DMS79 (cell line): ENCODE data around the gene C5.
"Not testable (repeated sequence)": the region's sequence is repeated elsewhere in the genome, so short reads cannot be mapped to it uniquely, and the experiment has no call there.

ENCODE experiments used
- DNase-seq: peaks from one replicate; lab custom pipeline; 2025; lab: John Stamatoyannopoulos, UW

The C5 gene

DNA sequence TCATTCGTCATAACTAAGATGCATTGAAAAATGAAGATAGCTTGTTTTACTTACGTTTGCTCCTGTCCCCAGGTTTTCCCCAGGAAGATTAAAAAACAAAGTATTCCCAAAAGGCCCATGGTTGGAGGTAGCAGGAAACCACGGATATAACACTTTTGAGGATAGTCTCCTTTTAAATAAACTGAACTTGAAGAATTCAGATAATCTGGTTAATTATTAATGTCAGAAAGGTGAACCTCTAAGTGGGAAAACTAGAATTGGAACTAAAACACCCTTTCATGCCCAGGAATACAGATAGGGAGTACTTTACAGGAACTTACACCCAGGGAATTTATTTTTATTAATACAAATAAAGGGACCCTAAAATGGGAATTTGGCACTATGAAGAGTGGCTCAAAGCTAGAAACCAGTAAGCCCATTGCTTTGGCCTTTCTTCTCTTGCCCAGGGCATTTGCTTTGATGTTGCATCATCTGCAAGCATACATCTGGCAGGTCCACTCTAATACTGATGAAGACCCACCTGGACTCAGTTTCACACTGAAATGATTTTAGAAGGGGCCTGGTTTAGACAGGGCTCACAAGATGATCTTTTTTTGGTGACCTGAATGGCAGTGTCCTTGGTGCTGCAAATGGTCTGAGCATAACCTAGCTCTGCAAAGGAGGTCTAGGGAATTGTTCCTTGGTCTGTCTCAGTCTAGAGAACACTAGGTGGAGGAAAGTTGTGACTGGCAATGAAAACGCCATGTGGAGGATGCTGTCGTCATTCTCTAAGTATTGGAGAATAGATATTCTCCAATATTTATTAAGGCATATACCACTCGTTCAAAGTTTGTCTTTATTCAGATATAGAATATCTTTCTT, at the start of gene C5:
Gene C5 (minus strand): TSS at position 148 of the 861 bp plus-strand sequence. CDS start 29 bp downstream, at position 119.
- DNase-seq: no peak

DNA sequence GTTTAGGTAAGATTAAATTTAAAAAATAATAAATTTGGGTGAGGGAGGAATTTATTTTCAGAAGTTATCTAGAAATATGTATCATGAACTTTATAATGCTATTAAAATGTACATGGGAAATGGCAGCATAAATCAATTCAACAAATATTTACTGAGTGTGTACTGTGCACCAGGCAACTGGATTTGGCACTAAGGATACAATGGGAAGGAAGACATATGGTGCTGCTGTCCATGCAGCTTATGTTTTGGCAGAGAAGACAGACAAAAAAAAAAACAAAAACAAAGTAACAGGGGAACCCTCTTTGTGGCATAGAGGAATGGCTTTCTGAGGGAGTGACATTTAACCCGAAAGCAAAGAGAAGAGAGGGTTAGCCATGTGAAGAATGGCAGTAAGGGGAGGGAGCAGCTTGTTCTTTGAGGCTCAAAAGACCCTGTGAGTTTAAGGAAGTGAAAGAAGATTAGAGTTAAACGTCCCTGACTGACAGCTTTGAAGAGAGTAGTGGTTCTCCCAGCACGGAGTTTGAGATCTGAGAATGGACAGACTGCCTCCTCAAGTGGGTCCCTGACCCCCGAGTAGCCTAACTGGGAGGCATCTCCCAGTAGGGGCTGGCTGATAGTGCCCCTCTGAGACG, 48.6 kb upstream of the C5 start:
- DNase-seq: no peak

DNA sequence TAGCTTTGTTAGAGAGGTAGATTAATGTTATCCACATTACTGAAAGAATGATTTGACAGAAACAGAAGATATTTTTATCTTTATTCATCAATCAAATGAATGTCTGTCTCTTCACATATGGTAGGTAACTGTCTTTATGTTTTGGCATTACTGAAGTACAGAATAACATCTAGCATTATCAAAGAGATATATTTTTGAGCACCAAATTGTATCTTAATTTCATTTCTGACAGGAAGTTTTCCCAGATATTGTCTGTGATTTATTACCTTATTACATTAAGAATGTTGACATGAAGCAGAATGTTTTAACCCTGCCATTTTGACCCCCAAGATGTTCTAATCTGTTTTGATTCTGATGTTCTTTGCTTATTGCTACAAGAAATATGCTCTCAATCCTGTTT, 45.0 kb upstream of the C5 start:
- DNase-seq: no peak

DNA sequence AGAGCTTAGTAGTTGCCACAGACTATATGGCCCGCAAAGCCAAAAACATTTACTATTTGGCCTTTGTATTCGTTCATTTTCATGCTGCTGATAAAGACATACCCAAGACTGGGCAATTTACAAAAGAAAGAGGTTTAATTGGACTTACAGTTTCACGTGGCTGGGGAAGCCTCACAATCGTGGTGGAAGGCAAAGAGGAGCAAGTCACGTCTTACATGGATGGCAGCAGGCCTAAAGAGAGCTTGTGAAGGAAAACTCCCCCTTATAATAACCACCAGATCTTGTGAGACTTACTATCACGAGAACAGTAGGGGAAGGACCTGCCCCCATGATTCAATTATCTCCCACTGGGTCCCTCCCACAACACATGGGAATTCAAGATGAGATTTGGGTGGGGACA, 40.7 kb upstream of the C5 start:
- DNase-seq: not testable (repeated sequence)

DNA sequence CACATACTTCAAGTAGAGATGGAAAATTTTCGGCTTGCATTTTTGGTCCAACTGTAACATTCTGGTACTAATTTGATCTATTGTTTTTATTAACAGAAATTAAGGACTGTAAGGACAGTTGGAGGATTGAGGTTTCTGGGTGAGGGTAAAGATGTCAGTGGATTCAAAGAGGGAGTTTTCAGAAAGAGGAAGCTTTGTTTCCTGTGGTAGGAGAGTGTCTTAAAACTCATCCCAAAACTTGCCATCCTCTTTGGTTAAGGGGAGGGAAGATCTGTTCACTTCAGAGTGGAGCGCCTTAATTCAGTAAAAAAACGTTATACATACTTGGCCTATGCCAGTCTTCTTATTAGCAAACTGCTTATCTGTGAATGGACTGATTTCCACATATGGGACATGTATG, 38.5 kb upstream of the C5 start:
- no peak for DNase-seq

DNA sequence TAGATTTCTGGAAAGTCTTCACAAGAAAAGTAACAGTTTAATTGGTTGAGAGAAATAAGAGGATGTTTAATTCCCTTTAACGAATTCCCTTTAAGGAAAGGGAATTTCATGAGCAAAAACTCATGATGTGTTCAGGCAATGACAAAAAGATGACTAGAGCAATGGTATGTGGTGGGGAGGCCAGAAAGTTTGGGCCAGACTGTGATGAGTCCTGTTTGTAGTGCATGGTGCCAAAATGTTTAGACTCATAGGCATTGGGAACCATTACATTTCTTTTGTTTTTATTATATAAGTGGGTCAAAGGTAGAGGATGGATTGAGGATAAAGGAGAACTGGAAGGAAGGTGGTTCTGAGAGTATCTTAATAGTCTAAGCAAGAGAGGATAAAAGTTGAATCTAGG, 35.6 kb upstream of the C5 start:
- no peak for DNase-seq

DNA sequence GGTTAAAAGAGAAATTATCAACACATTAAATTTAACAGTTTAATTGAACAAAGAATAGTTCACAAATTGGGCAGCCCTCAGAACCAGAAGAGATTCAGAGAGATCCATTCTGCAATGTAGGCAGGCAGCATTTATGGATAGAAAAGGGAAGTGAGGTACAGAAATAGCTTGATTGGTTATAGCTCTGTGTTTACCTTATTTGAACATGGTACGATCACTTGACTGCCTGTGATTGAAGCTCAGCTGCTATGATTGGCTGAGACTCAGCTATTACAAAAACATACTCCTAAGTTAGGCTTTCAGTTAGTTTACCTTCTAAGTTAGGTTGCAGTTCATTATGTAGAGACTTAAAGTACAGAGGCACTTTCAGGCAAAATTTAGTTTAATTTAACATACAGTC, 32.0 kb upstream of the C5 start:
- no peak for DNase-seq

DNA sequence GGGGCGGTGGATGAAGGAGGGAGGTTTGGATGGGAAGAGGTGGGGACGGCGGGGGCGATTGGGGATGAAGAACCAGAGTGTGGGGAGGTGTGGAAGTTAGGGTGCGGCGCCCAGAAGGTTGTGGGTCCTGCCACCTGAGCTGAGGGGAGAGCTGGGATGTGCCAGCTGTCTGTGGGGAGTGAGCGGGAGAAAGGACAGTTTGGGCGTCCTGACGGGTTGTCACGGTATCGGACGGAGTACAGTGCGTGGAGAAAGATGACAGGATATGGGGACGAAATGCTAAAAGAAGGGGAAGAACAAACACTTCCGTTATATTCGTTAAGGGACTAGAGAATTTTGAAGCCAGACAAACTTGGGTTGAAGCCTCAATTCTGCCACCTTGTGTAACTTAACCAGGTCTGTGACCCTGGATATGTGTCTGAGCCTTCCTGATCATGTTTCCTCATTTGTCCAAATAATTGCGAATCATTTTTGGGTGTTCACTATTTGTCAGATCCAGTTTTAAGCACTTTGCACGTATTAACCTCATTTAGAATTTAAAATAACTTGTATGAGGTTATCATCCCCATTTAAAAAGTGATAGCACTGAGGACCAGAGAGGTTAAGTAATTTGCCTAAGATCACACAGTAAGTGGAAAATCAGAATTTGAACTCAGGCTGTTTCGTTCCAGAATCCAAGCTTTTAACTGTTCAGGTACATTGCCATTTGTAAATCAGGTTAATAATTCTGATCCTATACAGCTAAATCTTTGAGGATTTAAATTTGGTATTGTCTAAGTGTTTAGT, 25.4 kb upstream of the C5 start:
- peak; percentile 11 for DNase-seq

DNA sequence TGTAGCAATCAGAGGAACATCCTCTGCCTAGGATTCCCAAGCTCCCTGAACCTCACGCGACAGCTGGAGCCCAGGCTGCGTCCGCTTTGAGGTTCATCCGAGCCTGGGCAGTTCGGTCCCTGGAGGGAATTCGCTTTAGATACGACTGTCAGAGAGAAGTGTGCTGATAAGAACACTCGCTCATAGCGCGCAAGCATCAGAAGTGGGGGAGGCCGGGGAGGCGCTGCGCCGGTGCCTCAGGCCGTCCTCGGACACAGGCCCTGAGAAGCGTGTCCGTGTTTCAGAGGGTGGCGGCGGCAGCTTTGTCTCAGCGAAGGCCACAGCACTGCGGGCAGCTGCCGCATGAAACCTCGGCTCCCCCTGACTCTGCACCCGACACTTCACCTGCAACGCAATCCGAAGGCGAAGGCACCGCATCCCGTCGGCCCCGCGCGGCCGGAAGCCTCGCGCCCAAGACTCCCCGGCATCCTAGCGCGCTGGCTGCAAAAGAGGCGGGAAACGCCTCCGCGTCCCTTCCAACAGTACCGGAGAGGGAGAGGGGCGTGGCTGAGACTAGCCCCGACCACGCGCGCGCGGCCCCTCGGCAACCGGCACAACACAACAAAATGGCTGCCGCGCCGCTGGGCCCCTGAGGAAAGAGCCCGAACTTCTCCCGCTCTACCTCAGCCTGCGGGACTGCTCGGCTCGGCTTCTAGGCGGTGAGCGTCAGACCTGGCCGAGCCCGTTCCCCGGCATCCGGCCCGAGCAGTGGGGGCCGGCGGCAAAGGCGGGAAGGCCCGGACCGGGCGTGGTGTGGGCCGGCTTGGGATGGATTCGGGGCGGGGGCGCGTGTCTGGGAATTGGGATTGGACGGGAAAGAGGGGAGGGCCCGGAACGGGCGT, 24.5 kb upstream of the C5 start, which contains the start of gene CNTRL:
Gene CNTRL (plus strand): TSS at position 586 of the 881 bp plus-strand sequence. CDS start 13,372 bp downstream, outside the sequence.
- DNase-seq: peak; percentile 93

DNA sequence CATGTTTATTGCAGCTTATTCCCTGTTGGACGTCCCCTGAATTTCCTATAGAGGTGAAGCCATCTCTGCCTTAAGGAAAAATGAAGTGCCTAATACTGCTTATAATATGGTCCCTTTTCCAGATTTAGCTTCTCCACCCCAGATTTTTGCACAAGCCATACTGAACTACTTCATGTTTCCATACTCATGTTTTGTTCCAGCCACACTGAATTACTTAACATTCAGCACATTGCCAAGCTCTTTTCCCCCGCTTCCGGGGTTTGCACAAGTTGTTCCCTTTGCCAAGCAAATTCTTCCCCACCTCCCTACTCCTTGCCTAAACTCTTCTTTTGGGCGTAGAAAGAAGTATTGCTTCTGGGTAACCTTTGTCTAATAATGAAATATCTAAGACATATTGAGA, 23.0 kb upstream of the C5 start:
- no peak for DNase-seq

DNA sequence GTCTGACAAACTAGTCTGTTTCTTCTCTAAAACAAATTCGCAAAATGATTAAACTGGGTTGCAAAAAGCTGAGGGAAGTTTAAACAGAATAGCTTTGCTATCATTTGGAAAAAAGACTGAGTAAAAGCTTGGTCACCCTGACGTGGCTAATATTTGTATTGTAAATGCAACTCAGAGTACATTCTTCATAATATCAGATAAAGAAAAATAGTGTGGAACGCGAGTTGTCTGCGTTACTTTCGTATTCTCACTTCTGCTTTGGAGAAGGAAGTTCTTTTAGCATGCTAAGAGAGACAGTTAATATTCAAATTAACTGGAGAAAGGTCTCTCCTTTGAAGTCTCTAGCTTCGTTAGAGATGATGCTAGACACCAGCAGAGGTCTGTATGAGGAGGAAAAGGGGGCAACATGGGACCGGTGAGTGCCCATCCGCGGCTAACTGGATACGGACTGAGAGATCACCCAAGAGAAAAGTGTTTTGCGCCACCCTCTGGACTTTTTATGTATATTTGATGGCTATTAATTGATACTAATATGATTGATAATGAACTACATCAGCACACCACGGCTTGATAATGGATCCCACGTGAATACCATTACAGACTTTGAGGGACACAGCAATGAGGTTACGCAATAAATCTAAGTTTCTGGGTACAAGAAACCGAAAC, 21.8 kb upstream of the C5 start:
- DNase-seq: no peak

DNA sequence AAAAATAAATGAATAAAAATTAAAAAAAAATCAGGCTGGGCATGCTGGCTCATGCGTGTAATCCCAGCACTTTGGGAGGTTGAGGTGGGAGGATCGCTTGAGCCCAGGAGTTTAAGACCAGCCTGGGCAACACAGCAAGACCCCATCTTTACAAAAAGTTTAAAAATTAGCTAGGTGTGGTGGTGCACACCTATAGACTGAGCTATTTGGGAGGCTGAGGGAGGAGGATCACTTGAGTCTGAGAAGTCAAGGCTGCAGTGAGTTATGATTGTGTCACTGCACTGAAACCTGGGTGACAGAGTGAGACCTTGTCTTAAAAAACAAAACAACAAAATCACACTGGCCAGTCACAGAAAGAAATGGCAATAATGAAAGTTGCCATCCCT, 21.3 kb upstream of the C5 start:
- DNase-seq: no peak

DNA sequence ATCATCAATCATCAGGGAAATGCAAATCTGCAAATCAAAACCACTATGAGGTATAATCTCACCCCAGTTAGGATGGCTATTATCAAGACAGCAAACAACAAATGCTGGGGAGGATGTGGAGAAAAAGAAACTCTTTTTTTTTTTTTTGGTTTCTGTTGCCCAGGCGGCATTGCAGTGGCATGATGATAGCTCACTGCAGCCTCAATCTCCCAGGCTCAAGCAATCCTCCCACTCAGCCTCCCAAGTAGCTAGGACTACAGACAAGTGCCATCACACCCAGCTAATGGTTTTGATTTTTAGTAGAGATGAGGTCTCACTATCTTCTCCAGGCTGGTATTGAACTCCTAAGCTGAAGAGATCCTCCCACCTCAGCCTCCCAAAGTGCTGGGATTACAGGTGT, 19.3 kb upstream of the C5 start:
- no peak for DNase-seq

DNA sequence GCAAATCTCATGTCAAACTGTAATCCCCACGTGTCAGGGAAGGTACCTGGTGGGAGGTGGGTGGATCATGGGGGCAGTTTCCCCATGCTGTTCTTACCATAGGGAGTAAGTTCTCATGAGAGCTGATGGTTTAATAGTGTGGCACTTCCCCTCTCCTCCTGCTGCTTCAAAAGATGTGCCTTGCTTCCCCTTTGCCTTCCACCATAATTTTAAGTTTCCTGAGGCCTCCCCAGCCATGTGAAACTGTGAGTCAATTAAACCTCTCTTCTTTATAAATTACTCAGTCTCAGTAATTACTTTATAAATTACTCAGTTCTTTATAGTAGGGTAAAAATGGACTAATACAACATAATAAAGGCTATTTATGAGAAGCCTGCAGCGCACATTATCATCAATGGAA, 17.6 kb upstream of the C5 start:
- DNase-seq: no peak

DNA sequence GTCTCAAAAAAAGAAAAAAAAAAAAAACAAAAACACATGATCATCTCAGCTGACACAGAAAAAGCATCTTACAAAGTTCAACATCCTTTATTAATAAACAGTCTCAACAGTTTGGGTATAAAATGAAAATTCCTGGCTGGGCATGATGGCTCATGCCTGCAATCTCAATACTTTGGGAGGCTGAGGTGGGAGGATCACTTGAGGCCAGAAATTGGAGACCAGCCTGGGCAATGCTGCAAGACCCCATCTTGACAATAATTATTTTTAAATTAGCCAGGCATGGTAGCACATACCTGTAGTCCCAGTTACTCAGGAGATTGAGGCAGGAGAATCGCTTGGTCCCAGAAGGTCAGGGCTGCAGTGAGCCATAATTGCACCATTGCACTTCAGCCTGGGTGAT, 16.8 kb upstream of the C5 start:
- no peak for DNase-seq

DNA sequence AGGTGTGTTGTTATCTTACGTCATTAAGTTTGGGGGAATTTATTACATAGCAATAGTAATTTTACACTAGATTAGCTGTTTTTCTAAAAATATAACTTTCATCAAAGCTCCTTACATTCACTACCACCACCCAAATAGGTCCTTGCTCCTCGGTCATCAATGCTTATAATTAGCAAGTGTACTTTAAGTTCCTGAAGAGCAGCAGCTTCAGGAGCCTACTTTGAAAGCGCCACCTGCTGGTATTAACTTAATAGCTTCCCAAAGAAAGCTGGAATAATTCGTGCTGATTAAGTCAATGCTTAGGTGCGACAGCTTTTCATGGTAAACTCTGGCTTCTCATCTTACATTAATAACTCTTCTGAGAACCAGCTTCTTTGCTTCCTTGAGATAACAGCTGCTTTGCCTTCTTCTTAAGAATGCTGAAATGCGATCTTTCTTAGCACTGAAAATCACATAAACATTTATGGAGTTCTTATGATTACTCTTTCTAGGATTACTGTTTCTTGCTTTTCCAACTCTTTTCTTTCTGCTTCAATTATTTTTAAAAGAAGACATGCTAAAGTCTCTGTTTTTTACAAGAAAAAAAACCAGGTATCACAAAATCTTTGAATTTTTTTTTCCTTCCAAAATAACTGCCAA, 10.0 kb upstream of the C5 start:
- DNase-seq: peak; percentile 61

DNA sequence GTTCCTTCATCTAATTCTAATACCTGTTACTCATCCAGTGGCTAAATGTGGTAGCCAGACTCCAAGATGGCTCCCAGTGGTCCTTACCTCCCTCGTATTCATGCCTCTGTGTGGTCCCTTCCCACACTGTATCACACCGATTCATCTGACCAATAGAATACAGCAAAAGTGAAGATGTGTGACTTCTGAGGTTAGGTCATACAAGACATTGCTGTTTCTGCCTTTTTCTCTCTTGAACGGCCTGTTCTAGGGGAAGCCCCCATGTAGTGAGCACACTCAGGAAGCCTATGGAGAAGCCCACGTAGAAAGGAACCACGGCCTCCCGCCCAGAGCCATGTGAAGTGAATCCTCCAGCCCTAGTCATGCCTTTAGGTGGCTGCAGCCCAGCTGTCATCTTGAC, 9.4 kb upstream of the C5 start:
- DNase-seq: no peak

DNA sequence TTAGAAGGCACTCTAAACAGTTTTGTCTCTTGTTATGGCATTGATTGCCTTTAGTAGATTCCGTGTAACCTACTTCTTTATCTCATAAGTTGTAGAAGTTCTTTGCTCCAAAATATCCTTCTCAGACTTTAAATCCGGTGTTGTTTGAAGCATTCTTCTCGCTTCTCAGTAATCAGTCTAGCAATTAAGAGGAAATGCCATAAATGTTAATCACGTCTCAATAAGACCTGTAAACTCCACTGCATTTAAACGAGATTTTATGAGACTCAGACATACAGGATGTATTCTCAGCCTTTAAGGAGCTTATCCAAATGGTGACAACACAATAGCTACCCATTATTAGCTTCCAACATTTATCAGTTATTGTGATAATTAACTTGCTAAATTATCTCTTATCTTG, 7.7 kb upstream of the C5 start:
- no peak for DNase-seq

DNA sequence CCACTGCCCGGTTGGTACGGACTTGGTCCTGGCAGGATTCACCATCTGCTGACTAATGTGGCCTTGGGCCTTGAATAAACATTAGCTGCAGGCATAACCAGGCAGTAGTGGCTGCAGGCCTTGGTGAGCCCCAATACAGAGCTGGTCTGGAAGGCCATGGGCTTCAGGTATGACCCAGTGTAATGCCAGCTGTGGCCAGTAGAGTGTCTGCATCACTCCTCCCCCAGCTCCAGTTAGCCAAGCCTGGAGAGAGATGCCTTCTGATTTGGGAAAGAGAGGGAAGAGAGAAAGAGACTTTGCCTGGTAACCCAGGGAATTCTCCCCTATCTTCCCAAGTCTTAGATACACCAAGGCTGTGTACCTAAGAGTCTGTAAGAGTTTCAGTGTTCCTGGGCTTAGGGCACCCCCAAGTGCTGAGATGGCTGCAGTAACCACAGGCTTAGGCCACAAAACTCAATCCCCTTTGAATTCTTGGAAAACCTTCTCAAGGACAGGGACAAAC, 5.6 kb upstream of the C5 start:
- DNase-seq: no peak

DNA sequence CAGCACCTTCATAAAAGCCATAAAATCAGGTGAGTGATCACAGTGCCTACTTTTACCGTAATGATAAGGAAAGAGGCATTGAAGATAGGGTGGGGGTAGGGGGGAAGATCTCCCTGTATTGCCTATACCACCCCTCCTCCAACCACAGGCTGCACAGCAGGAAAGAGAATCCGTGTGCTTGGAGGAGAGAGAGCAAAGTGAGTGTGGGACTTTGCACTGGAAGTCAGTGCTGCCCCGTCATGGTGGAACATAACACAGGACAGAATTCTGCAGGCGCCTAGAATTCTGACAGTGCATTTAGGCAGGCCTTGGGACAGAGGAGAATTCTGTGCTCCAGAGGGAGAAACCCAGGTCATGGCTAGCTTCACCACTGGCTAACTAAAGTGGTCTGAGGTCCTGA, 3.5 kb upstream of the C5 start:
- DNase-seq: no peak

DNA sequence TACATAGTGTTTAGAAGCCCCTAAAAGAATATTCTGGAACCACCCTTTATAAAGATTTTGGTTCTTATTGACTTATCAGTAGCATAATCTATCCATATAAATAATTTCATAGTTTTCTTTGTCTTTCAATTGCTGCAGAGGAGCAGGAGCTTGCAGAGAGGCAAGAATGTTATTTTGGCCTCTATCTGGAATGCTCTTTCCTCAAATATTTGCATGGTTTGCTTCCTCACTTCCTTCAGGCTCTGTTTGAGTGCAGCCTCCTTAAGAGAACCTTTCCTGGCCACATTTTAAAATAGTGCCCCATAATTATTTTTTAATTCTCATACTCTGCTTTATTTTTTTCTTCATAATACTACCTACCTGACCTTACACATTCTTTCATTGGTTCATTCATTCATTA, 1.5 kb downstream of the C5 start:
- DNase-seq: no peak
